ENCODE results near the gene CEP112.
"Not testable (repeated sequence)": the region's sequence is repeated elsewhere in the genome, so short reads cannot be mapped to it uniquely, and the experiment has no call there.

The CEP112 gene

DNA sequence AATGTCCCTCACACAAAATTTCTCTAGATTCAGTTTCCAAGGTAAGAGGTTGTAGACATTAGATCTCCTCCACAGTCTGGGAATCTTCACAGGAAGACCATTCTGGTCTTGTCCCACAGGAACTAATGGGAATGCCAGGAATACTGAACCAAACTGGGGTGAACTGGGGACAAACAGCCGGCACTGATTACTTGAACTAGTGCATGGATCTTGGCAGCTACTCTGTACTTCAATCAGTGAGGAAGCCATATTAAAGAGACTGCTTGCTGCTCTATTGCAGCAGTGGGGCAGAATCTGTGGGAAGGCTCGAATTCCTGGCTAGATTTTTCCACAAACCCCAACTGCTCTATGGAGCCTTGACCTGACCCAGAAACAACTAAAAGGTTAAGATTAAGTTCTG lies 361.6 kb downstream of the CEP112 start:
- DNase-seq (ENCODE audit: low read depth in 2 of 2), result no peak

DNA sequence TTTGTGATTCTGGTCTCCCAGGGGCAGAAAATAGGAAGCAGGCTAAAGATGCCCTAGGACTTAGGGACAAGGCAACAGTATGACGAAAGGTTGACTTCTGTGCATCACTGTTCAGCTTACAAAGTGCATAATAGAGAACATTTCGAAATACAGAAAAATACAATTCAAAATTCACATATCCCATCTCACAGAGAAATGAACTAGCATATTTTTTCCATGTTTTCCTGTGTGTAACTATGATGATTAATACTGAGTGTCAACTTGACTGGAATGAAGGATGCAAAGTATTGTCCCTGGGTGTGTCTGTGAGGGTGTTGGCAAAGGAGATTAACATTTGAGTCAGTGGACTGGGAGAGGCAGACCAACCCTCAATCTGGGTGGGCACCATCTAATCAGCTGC lies 365.4 kb downstream of the CEP112 start:
- not testable (repeated sequence) for DNase-seq (ENCODE audit: low read depth in 2 of 2)

DNA sequence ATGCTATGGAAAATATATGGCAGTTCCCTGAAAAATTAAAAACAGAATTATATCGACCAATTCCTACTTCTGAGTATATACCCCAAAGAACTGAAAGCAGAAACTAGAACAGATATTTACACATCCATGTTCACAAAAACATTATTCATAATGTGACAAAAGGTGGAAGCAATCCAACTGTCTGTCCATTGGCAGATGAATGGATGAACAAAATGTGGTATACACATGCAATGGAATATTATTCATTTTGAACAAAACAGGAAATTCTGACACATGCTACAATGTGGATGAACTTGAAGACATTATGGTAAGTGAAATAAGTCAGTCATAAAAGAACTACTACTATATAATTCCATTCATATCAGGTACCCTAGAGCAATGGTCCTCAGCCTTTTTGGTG lies 367.0 kb downstream of the CEP112 start:
- no peak for DNase-seq (ENCODE audit: low read depth in 2 of 2)

DNA sequence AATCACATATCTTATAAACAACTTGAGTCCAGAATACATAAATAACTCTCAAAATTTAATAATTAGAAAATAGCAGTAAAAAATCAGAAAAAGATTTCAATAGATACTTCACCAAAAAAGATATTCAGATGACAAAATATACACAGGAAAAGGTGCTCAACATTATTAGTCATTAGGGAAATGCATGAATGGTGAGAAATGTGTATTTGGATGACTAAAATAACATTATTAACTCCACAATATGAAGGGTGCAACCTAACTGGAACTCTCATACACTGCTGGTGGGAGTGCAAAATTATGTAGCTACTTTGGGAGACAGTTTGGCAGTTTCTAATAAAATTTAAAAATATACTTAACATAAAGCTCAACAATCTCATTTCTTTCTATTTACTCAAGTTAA lies 368.2 kb downstream of the CEP112 start:
- no peak for DNase-seq (ENCODE audit: low read depth in 2 of 2)

DNA sequence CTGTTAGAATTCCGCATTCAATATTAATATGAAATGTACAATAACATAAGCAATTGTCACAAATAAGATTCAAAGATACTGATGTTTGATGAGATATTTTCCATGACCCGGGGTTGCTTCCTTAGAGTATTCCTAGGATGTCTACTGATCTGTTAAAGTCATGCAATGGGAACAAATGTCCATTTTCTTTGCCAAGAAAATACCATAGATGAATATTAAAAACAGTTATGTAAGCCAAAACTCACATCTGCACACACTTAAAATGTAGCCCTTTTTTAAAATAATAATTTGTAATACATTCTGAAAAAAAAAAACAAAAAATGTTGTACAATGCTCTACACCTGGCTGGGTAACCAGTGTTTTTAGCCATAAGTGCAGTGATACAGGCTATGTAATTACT lies 371.1 kb downstream of the CEP112 start:
- DNase-seq (ENCODE audit: low read depth in 2 of 2), result no peak

DNA sequence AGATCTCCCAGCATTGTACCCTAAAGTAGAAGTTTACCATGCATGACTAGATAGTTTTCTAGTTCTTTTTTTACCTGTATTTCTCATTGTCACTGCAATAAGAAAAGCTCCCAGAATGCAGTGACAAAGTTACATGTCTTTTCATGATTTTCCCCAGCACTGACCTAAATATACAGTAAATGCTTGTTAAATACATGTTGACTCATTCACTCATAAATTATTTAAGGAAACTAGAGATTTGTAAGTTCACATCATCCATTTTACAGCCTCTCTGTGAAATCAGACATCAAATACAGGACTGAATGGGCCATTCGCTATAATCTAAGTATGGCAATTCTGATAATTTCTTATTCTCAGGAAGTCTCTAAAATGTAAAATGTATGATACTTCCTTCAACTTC lies 371.6 kb downstream of the CEP112 start:
- no peak for DNase-seq (ENCODE audit: low read depth in 2 of 2)

DNA sequence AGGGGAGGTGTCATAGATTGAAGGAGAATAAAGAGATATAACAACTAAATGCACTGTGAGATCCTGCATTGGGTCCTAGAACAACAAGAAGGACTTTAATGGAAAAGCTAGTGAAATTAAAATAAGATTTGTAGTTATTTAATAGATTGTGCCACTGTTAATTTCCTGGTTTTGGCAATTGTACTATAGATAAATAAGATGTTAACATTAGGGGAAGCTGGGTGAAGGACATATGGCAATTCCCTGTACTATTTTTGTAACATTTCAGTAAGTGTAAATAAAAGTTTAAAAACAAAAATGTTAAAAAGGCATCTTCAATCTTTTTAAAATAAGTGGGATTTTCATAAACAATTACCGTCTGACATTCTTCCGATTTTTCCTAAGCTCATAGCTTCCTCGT lies 372.1 kb downstream of the CEP112 start:
- no peak for DNase-seq (ENCODE audit: low read depth in 2 of 2)

DNA sequence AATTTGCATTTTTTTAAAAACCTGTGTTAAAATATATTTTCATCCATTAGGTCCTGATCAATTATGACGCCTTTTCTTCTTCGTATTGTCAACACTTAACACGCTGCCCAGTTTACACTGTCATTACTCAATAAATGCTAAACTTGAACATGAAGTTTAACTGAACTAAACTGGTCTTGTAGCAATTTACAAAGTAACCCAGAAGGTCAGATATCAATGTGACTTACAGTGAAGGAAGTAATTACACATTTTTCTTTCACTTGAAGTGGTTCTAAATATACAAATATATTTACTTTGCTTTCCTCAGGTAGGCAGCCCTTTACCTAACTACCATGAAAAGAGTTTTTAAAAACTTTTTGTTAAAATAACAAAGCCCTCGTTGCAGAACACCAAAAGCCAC lies 374.0 kb downstream of the CEP112 start:
- DNase-seq (ENCODE audit: low read depth in 2 of 2), result no peak

DNA sequence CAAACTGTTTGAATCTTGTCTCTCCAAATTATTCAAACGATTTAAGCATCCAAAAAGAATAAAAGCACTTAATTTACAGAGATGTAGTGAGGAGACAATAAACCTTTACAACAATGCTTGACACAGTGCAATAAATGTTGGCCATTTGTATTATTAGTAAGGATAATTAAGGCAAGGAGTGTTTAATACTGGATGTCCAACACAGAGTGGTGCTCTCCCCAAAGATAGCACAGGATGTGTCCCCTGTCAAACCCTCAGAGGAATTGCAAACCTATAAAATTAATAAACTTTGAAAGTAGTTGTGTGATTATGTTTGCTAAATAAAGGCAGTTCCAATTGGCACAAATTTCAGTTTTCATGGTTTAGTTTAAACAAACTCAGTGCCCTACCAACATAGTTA lies 377.5 kb downstream of the CEP112 start:
- no peak for DNase-seq (ENCODE audit: low read depth in 2 of 2)

DNA sequence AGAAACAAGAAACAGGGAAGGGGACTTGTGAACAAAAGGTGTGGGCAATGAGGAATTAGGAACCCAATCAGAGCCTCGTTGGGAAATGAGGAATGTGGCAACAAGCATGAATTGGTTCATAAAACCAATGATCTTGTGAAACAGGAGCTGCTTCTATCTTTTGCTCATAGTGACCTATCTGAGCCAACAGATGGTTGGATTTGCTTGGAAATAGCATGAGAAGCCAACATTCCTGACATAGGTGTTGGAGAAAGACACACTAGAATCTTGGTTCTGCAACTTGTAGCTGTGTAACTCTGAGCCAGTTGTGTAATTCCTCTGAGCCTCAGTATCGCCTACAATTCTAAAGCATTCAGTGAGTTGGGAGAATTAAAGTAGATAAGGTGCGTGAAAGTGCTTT lies 378.6 kb downstream of the CEP112 start:
- DNase-seq (ENCODE audit: low read depth in 2 of 2), result no peak

DNA sequence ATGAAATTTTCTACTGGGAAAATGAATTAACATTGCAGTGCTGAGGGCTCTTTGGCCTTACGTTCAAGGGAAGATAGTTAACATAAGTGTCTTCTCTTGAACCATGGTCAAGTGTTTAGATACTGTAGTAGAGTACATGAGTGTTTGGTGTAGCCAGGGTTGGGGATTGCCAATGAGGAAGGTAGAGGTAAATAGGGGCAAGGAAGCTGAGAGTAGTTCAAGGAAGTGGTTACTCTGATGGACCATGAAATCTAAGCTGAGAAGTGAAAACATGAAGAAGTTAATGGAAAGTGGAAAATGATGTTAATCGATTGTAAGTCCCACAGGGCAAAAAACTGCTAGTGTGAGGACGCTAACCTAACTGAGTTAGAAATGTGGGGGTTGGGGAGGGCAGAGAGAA lies 380.9 kb downstream of the CEP112 start:
- DNase-seq (ENCODE audit: low read depth in 2 of 2), result no peak

DNA sequence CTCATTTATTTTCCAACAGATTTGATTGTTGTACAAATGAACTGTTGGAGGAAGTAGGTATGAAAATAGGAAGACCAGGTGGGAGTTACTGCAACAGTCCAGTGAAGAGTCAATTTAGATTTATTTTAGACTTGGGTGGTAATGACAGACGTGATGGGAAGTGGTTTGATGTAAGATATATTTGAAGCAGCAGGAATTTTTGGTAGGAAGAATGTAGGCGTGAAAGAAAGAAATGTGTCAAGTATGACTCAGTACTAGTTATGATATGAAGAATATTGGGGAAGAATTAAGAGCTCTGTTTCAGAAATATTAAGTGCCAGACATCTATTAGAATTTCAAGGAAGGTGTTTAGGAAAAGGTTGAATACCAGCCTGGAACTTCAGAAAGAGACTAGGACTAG lies 382.6 kb downstream of the CEP112 start:
- no peak for DNase-seq (ENCODE audit: low read depth in 2 of 2)

DNA sequence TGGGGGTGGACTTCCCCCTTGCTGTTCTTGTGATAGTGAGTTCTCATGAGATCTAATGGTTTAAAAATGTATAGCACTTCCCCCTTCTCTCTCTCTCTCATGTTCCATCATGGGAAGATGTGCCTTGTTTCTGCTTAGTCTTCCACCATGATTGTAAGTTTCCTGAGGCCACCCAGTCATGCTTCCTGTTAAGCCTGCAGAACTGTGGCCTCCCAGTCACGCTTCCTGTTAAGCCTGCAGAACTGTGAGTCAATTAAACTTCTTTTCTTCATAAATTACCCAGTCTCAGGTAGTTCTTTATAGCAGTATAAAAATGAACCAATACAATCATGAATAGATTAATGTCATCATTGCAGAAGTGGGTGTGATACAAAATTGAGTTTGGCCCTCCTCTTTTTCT lies 383.4 kb downstream of the CEP112 start:
- not testable (repeated sequence) for DNase-seq (ENCODE audit: low read depth in 2 of 2)

DNA sequence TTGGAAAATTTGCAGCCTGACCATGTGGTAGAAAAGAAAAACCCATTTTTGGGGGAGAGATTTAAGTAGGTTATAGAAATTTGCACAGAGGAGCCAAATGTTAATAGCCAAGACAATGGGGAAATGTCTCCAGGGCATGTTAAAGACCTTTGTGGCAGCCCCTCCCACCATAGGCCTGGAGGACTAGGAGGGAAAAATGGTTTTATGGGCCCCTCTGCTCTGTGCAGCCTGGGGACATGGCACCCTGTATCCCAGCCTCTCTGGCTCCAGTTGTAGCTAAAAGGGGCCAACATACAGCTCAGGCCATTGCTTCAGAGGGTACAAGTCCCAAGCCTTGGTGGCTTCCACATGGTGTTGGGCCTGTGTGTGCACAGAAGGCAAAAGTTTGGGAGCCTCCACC lies 384.6 kb downstream of the CEP112 start:
- DNase-seq (ENCODE audit: low read depth in 2 of 2), result no peak

DNA sequence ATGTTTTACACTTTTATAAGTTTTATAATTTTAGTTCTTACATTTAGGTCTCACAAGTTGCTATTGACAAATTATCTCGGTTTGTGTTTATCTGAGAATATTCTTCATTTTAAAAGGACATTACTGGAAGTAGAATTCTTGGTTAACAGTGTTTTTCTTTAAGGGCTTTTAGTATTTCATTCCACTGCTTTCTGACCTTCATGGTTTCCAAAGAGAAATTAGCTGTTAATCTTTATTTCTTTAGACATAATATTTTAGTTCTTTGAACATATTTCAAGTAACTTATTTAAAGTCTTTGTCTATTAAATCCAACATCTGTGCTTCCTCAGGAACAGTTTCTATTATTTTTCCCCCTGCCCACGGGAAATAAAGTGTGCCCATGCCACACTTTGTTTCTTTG lies 390.4 kb downstream of the CEP112 start:
- DNase-seq (ENCODE audit: low read depth in 2 of 2), result no peak

DNA sequence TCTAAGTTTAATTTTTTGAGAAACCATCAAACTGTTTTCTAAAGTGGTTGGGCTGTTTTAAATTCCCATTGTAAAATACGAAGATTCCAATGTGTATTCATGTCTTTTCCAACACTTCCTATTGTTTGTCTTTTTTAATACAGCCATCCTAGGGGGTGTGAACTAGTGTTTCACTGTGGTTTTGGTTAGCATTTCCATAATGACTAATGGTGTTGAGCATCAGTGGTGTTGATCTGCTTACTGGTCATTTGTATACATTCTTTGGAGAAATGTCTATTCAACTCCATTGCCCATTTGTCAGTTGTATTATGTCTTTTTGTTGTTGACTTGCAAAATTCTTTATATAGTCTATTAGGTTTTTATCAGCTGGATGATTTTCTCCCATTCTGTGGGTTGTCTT lies 391.3 kb downstream of the CEP112 start:
- DNase-seq (ENCODE audit: low read depth in 2 of 2), result no peak

DNA sequence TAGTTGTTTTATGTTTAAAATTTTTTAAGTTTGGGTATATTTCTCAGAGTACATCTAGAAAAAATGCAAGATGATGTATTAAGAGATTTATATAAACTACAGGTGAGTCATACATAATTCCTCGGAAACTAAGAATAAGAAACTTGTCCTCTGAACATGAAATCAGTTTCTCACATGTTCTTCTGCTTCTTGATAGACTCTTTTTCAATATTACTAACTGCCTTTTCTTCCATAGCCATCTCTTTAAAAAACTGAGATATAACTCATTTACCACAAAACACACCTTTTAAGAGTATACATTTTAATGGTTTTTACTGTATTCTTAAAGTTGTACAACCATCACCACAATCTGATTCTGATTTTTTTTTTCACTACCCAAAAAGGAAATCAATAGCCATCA lies 392.1 kb downstream of the CEP112 start:
- no peak for DNase-seq (ENCODE audit: low read depth in 2 of 2)

DNA sequence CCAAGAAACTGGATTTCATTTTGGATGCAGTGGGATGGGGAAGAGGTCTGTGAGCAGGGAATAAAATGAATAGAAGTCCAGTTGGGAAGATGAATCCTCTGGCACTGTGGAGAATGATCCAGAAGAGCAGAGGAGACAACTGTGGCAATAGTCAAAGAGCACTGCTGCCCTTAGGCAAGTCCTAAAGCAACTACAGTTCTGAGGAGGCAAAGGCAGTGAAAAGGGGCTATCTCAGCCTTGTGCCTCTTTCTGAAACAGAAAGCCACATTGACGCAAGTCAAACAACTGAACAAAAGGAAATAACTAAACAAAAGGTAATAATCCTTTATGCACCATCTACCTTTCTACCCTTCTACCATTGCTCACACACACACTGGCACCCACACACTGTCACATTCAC lies 392.5 kb downstream of the CEP112 start:
- no peak for DNase-seq (ENCODE audit: low read depth in 2 of 2)

DNA sequence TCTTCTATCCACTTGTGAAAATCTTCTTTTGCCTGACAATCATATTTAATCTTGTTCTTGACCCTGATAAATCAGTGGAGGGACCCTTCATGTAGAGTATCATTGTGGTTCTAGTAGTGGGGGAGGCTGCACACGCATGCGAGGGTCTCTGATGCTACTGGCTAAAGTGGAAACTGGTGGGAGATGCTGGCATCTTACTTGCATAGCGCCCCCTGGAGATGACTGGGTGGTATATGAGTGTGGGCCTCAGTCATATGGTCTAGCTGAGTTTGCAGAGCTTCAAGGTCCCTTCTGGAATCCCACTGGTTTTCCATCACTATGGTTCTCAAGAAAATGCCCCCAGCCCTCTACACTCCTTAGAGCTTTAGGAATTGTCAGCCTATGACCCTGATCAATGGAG lies 394.1 kb downstream of the CEP112 start:
- no peak for DNase-seq (ENCODE audit: low read depth in 2 of 2)

DNA sequence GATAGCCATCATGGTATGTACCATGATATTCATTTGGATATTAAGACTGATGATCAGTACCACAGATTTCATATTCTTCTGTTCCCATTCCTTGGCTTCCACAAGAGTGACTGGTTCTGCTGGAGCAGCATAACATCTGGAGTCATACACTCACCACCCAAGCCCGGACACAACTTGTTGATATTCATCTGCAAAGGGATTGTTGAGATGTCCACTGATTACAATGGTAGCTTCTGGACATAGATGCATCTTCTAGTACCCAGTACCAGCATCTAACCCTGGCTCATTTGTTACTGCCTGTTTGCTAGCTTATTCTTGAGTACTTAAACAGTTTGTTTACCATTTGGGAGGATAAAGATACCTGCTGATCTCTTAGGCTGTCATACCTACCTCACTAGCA lies 394.8 kb downstream of the CEP112 start:
- DNase-seq (ENCODE audit: low read depth in 2 of 2), result no peak

DNA sequence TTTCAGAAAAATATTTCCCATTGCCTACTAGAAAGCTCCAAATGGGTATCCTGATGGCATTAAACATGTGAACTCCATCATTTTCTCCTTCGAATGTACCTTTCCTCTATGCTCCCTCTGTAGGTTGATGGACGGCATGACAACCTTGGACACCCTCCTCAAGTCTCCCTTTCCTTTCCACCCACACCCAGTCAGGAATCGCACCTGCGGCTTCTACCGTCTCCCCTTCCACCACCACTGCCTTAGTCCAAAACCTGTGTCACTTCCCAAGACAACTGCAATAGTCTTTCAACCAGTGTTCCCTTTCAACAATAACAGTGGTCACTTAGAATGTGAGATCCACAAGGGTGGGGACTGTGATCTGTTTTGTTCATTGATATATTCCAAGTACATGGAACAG lies 397.4 kb downstream of the CEP112 start:
- no peak for DNase-seq (ENCODE audit: low read depth in 2 of 2)

DNA sequence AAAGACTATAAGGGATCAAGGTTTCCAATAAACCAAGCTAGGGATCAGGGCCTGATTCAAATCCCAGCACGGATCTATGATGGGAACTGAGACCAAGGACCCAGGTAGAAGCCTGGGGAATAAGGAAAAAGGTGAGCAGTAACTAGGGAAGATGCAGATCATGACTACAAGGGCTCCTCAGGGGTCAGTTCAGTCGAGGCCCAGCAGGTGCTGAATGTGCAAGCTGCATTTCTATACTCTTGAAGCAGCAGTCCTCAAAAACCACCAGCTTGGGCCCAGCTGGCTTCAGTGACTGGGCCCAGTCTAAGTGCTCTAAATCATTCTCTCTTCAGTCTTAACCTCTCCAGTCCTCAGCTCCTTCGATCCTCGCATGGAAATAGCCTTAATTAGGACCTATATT lies 401.7 kb downstream of the CEP112 start:
- no peak for DNase-seq (ENCODE audit: low read depth in 2 of 2)

DNA sequence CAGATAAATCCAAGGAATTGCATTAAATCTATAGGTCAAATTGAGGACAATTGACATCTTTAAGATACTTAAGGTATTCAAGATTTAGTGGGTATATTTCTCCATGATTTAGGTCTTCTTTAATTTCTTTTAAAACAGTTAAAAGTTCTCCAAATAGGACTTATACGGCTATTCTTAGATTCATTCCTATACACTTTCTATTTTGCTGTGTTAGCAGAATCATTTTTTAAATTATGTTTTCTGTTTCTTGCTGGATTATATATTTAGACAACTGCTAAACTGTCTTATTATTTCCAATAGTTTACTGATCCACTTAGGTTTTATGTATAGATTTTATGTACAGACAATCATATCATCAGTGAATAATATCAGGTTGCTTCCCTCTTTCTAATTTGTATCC lies 404.4 kb downstream of the CEP112 start:
- no peak for DNase-seq (ENCODE audit: low read depth in 2 of 2)

DNA sequence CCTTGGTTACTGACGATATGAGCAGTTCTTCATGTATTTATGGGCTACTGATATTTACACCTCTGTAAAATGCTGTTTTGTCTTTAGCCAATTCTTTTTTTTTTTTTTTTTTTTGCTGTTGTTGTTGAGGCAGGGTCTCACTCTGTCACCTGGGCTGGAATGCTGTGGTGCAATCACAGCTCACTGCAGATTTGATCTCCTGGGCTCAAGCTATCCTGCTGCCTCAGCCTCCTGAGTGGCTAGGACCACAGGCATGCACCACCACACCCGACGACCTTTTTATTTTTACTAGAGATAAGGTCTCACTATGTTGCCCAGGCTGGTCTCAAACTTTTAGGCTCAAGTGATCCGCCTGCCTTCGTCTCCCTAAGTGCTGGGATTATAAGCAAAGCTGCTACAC lies 405.5 kb downstream of the CEP112 start:
- DNase-seq (ENCODE audit: low read depth in 2 of 2), result no peak

DNA sequence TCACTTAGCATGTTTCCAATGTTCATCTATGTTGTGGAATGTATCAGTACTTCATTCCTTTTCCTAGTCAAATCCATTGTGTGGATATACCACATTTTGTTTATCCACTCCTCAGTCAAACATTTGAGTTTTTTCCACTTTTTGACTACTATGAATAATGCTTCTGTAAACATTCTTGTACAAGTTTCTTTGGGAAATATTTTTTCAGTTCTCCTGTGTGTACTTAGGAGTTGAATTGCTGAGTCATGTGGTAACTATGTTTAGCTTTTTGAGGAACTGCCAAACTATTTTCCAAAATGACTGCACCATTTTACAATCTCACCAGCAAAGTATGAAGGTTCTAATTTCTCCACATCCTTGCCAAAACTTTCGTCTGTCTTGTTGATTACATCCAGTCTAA lies 406.8 kb downstream of the CEP112 start:
- no peak for DNase-seq (ENCODE audit: low read depth in 2 of 2)
